Measurements from ENCODE around the gene PRKAR1B. TPM values are rescaled to one million over a fixed set of nuclear protein-coding genes. Genes with fewer than 3 reads are reported as not detected.

The PRKAR1B gene
- total RNA-seq, 1 experiment from 2014 or later = 51.7 TPM

- intact Hi-C loops (cut with micrococcal nuclease; ENCODE audit: unreplicated experiment) = no loop called here
- no peaks in the 10 kb centered on the region for H3K9me2 ChIP-seq (ENCODE audit: insufficient read depth)
- no peaks in the 10 kb centered on the region for H3K27me3 ChIP-seq (ENCODE audit: insufficient read depth, low read depth)
- ChIA-PET CTCF (no interaction called here), POLR2A (ENCODE audit: unreplicated experiment) (no interaction called here)
- H3K27ac ChIP-seq = no peak overlapping the region
- H3K36me3 ChIP-seq (ENCODE audit: low read depth) = no peaks in the 10 kb centered on the region
- no TSS peak for BruUV-seq (replicated peaks)
- H3F3A ChIP-seq (ENCODE audit: insufficient read depth, low read depth) = peaks cover 3% of the 10 kb centered on the region
- H3K4me3 ChIP-seq = no peak overlapping the region
- no peak for TF ChIP-seq CTCF (conservative IDR thresholded peaks at IDR 0.05)
- no peaks in the 10 kb centered on the region for H3K79me2 ChIP-seq (ENCODE audit: low read depth)
- 0 out of 2 replicates have a peak, but pooled peaks cover 6% of the 10 kb centered on the region for H4K20me1 ChIP-seq (ENCODE audit: insufficient read depth)
- no peak overlapping the region for H3K4me2 ChIP-seq
- H3K9me3 ChIP-seq (ENCODE audit: insufficient read depth, low read depth) = 0 out of 2 replicates have a peak, but pooled peaks cover 2% of the 10 kb centered on the region
- DNase-seq = no peak
- no peaks in the 10 kb centered on the region for H3K4me1 ChIP-seq (replicated peaks; ENCODE audit: insufficient read depth)
- no peak overlapping the region for H2AFZ ChIP-seq
These were observed 75.9 kb downstream of the PRKAR1B start for GRCh38 chr7:651032-651728.

GRCh38 chr7:650339-651031 is 76.6 kb downstream of the PRKAR1B start:
- Histone ChIP-seq H2AFZ (no peak overlapping the region), H3K9me3 (ENCODE audit: insufficient read depth, low read depth) (no peaks in the 10 kb centered on the region), H4K20me1 (ENCODE audit: insufficient read depth) (0 out of 2 replicates have a peak, but pooled peaks cover 6% of the 10 kb centered on the region), H3K36me3 (ENCODE audit: low read depth) (no peaks in the 10 kb centered on the region), H3K4me2 (no peak overlapping the region), H3K27me3 (ENCODE audit: insufficient read depth, low read depth) (no peaks in the 10 kb centered on the region), H3K9me2 (ENCODE audit: insufficient read depth) (no peaks in the 10 kb centered on the region), H3K4me1 (replicated peaks; ENCODE audit: insufficient read depth) (no peaks in the 10 kb centered on the region), H3K4me3 (no peak overlapping the region), H3K79me2 (ENCODE audit: low read depth) (no peaks in the 10 kb centered on the region), H3K27ac (no peak overlapping the region), H3F3A (ENCODE audit: insufficient read depth, low read depth) (peaks cover 3% of the 10 kb centered on the region)
- ChIA-PET CTCF (no interaction called here), POLR2A (ENCODE audit: unreplicated experiment) (interaction anchor here (0.6 kb wide), 1 partner anchor 9 kb away, joined by 6 read pairs; no protein-coding TSS in a partner anchor)
- BruUV-seq (replicated peaks) = no TSS peak
- no peak for DNase-seq
- intact Hi-C loops (cut with micrococcal nuclease; ENCODE audit: unreplicated experiment) = no loop called here
- TF ChIP-seq EZH2 (IDR thresholded peaks at IDR 0.05; ENCODE audit: low read depth) (no peak), CTCF (conservative IDR thresholded peaks at IDR 0.05) (no peak)

- TF ChIP-seq CTCF (conservative IDR thresholded peaks at IDR 0.05) (no peak), EZH2 (IDR thresholded peaks at IDR 0.05; ENCODE audit: low read depth) (no peak)
- no TSS peak for BruUV-seq (replicated peaks)
- H3K4me2 ChIP-seq = no peak overlapping the region
- no peaks in the 10 kb centered on the region for H3K9me2 ChIP-seq (ENCODE audit: insufficient read depth)
- H3K4me3 ChIP-seq = no peak overlapping the region
- H3K36me3 ChIP-seq (ENCODE audit: low read depth) = no peaks in the 10 kb centered on the region
- DNase-seq = no peak
- H2AFZ ChIP-seq = no peak overlapping the region
- intact Hi-C loops (cut with micrococcal nuclease; ENCODE audit: unreplicated experiment) = no loop called here
- H3K9me3 ChIP-seq (ENCODE audit: insufficient read depth, low read depth) = no peaks in the 10 kb centered on the region
- H3F3A ChIP-seq (ENCODE audit: insufficient read depth, low read depth) = peaks cover 3% of the 10 kb centered on the region
- CTCF ChIA-PET = no interaction called here
- POLR2A ChIA-PET (ENCODE audit: unreplicated experiment) = no interaction called here
- H3K27me3 ChIP-seq (ENCODE audit: insufficient read depth, low read depth) = no peaks in the 10 kb centered on the region
- H3K4me1 ChIP-seq (replicated peaks; ENCODE audit: insufficient read depth) = no peaks in the 10 kb centered on the region
- H3K27ac ChIP-seq = no peak overlapping the region
- 0 out of 2 replicates have a peak, but pooled peaks cover 6% of the 10 kb centered on the region for H4K20me1 ChIP-seq (ENCODE audit: insufficient read depth)
- H3K79me2 ChIP-seq (ENCODE audit: low read depth) = no peaks in the 10 kb centered on the region
These were observed 80.1 kb downstream of the PRKAR1B start for GRCh38 chr7:646951-647350.

Data from PC-9 (cell line).